ENCODE measurements around the gene ZMIZ1. TPM values are rescaled to one million over a fixed set of nuclear protein-coding genes. Genes with fewer than 3 reads are reported as not detected.

Gene ZMIZ1
- total RNA-seq, 4 donors from 2014 or later = 18.7 to 188 (median 36.7) TPM

- Histone ChIP-seq H3K27me3 (no peaks in the 10 kb centered on the region), H3K27ac (peak overlapping the region; percentile 73 to 83), H3K36me3 (no peaks in the 10 kb centered on the region), H3K4me3 (no peak overlapping the region), H3K9me3 (no peaks in the 10 kb centered on the region), H3K4me1 (peaks cover 30 to 52% of the 10 kb centered on the region in 2 donors)
- DNase-seq = no peak
- TF ChIP-seq CTCF (IDR thresholded peaks at IDR 0.05) = no peak
- intact Hi-C loops (cut with DNase I; ENCODE audit: low total_unique reads) = no loop called here
Measured at GRCh38 chr10:79097021-79097872, 28.5 kb downstream of the ZMIZ1 start.

- DNase-seq = no peak
- intact Hi-C loops (cut with DNase I; ENCODE audit: low total_unique reads) = no loop called here
- Histone ChIP-seq H3K36me3 (no peaks in the 10 kb centered on the region), H3K9me3 (no peaks in the 10 kb centered on the region), H3K27ac (peak overlapping the region; percentile 73 to 83), H3K4me1 (peaks cover 31 to 56% of the 10 kb centered on the region in 2 donors), H3K27me3 (no peaks in the 10 kb centered on the region), H3K4me3 (no peak overlapping the region)
- TF ChIP-seq CTCF (IDR thresholded peaks at IDR 0.05) (no peak), POLR2A (IDR thresholded peaks at IDR 0.05) (no peak)
Measured at GRCh38 chr10:79098061-79098460, 29.3 kb downstream of the ZMIZ1 start.

- H3K9me3 ChIP-seq = no peaks in the 10 kb centered on the region
- intact Hi-C loops (cut with DNase I; ENCODE audit: low total_unique reads) = no loop called here
- no peaks in the 10 kb centered on the region for H3K27me3 ChIP-seq
- no peak for DNase-seq
- no peaks in the 10 kb centered on the region for H3K36me3 ChIP-seq
- TF ChIP-seq CTCF (IDR thresholded peaks at IDR 0.05) = no peak
- H3K4me1 ChIP-seq = peaks cover 36 to 62% of the 10 kb centered on the region in 2 donors
- H3K27ac ChIP-seq = peak overlapping the region; percentile 81 to 83
- H3K4me3 ChIP-seq = no peak overlapping the region
Measured at GRCh38 chr10:79098596-79099015, 29.8 kb downstream of the ZMIZ1 start.

- intact Hi-C loops (cut with DNase I; ENCODE audit: low total_unique reads) = no loop called here
- no peaks in the 10 kb centered on the region for H3K27me3 ChIP-seq
- no peak overlapping the region for H3K4me3 ChIP-seq
- peak overlapping the region; percentile 81 to 97 for H3K27ac ChIP-seq
- TF ChIP-seq CTCF (IDR thresholded peaks at IDR 0.05) = no peak
- TF ChIP-seq POLR2A (IDR thresholded peaks at IDR 0.05) = no peak
- H3K36me3 ChIP-seq = no peaks in the 10 kb centered on the region
- no peak for DNase-seq
- no peaks in the 10 kb centered on the region for H3K9me3 ChIP-seq
- peaks cover 46 to 64% of the 10 kb centered on the region in 2 donors for H3K4me1 ChIP-seq
Measured at GRCh38 chr10:79099898-79100448, 31.2 kb downstream of the ZMIZ1 start.

- Histone ChIP-seq H3K27ac (peak overlapping the region; percentile 81 to 97), H3K27me3 (no peaks in the 10 kb centered on the region), H3K36me3 (no peaks in the 10 kb centered on the region), H3K4me1 (peaks cover 46 to 68% of the 10 kb centered on the region in 2 donors), H3K9me3 (no peaks in the 10 kb centered on the region), H3K4me3 (no peak overlapping the region)
- intact Hi-C loops (cut with DNase I; ENCODE audit: low total_unique reads) = no loop called here
- DNase-seq = no peak
- TF ChIP-seq CTCF (IDR thresholded peaks at IDR 0.05) = no peak
- TF ChIP-seq POLR2A (IDR thresholded peaks at IDR 0.05) = no peak
Measured at GRCh38 chr10:79100771-79101170, 32.0 kb downstream of the ZMIZ1 start.
